Transverse colon (tissue), 4 donors: ENCODE results near the gene AQP12B.
"Not testable (repeated sequence)": the region's sequence is repeated elsewhere in the genome, so short reads cannot be mapped to it uniquely, and the experiment has no call there.

Experiments
- EP300 ChIP-seq: sonication (generic); formaldehyde crosslinking; IDR thresholded peaks from one replicate; pipeline ENCODE4 v1.6.1; 2017; ENCODE audit warnings: antibody characterized with exemption, low read depth
- POLR2A ChIP-seq: fragments of 450-650 bp; IDR thresholded peaks from one replicate; pipeline ENCODE4 v1.6.1; 2016; ENCODE audit warnings: antibody characterized with exemption, mild to moderate bottlenecking, moderate library complexity
- POLR2AphosphoS5 ChIP-seq, 3 donors: sonication (generic); formaldehyde crosslinking; IDR thresholded peaks; one replicate each; pipeline ENCODE4 v1.6.1; 2016; ENCODE audit warnings: antibody characterized with exemption in 3 of 3
- TF ChIP-seq, protein P1 (sequence below), 5 experiments: fragments of 200-600 bp in 3 of 5; fragments of 450-650 bp in 2 of 5; sonication (generic) in 3 of 5; IDR thresholded peaks; 1 replicate in 2 of 5; 2 replicates in 3 of 5; pipeline ENCODE4 v1.5.1; 2016 to 2017; ENCODE audit warnings: antibody characterized with exemption in 5 of 5, inconsistent platforms in 3 of 5, mild to moderate bottlenecking in 2 of 5, moderate library complexity in 1 of 5

DNA sequence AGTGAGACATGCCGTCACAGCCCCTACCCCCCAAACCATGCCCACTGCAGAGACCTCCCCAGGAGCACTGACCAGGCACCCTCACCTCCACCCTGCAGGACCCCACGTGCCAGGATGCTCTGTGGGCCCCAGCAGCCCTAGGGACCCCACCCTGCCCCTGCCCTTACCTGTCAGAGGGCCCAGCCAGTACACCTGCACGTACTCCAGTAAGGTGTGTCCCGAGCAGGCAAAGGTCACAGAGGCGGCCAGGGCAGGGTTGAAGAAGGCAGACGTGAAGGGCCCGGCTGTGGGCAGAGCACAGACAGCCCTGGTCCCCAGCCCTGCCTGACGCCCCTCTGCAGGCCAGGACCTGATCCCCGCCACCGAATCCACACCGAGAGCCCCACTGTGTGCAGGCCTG lies 2.5 kb downstream of the AQP12B start:
- TF ChIP-seq, protein P1, sequence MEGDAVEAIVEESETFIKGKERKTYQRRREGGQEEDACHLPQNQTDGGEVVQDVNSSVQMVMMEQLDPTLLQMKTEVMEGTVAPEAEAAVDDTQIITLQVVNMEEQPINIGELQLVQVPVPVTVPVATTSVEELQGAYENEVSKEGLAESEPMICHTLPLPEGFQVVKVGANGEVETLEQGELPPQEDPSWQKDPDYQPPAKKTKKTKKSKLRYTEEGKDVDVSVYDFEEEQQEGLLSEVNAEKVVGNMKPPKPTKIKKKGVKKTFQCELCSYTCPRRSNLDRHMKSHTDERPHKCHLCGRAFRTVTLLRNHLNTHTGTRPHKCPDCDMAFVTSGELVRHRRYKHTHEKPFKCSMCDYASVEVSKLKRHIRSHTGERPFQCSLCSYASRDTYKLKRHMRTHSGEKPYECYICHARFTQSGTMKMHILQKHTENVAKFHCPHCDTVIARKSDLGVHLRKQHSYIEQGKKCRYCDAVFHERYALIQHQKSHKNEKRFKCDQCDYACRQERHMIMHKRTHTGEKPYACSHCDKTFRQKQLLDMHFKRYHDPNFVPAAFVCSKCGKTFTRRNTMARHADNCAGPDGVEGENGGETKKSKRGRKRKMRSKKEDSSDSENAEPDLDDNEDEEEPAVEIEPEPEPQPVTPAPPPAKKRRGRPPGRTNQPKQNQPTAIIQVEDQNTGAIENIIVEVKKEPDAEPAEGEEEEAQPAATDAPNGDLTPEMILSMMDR (IDR thresholded peaks at IDR 0.05): not testable (repeated sequence)
- TF ChIP-seq POLR2A; EP300; POLR2AphosphoS5 (IDR thresholded peaks at IDR 0.05): not testable (repeated sequence)
